ENCODE results near the gene PGM5. TPM values are rescaled to one million over a fixed set of nuclear protein-coding genes. Genes with fewer than 3 reads are reported as not detected.

PGM5 gene
- total RNA-seq, 1 donor from 2014 or later, result 102 TPM

DNA sequence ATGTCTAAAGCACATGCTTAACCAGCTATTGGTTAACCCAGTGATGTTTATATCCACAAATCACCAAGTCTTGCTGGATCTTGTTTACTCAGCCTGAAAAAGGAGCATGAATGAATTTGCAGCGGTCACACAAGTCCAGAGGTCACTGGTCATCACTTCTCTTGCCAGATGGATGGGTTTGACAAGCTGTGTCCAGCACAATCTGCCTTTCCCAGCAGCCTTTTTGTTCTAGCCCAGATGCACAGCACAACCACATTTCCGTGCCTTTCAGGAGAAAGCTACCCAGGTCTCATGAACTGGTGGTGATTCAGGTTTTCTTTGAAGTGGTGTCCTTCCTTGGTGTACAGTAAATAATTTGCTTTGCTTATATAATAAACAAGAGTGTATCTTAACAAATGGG is 152.1 kb downstream of the PGM5 start:
- H3K27ac ChIP-seq, result peak overlapping the region; percentile 39
- H3K9me3 ChIP-seq, result no peaks in the 10 kb centered on the region
- no peak for TF ChIP-seq POLR2AphosphoS5 (IDR thresholded peaks at IDR 0.05; ENCODE audit: insufficient read depth in 1 of 2, low read depth in 1 of 2)
- TF ChIP-seq, protein P1, sequence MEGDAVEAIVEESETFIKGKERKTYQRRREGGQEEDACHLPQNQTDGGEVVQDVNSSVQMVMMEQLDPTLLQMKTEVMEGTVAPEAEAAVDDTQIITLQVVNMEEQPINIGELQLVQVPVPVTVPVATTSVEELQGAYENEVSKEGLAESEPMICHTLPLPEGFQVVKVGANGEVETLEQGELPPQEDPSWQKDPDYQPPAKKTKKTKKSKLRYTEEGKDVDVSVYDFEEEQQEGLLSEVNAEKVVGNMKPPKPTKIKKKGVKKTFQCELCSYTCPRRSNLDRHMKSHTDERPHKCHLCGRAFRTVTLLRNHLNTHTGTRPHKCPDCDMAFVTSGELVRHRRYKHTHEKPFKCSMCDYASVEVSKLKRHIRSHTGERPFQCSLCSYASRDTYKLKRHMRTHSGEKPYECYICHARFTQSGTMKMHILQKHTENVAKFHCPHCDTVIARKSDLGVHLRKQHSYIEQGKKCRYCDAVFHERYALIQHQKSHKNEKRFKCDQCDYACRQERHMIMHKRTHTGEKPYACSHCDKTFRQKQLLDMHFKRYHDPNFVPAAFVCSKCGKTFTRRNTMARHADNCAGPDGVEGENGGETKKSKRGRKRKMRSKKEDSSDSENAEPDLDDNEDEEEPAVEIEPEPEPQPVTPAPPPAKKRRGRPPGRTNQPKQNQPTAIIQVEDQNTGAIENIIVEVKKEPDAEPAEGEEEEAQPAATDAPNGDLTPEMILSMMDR (IDR thresholded peaks at IDR 0.05), result no peak
- TF ChIP-seq POLR2A (IDR thresholded peaks at IDR 0.05), result no peak
- H3K4me3 ChIP-seq, result no peak overlapping the region
- intact Hi-C loops (cut with DNase I), result no loop called here
- DNase-seq (ENCODE audit: extremely low spot score in 2 of 2), result no peak
- no peaks in the 10 kb centered on the region for H3K27me3 ChIP-seq
- H3K4me1 ChIP-seq, result peaks cover 8% of the 10 kb centered on the region
- H3K36me3 ChIP-seq, result no peaks in the 10 kb centered on the region

DNA sequence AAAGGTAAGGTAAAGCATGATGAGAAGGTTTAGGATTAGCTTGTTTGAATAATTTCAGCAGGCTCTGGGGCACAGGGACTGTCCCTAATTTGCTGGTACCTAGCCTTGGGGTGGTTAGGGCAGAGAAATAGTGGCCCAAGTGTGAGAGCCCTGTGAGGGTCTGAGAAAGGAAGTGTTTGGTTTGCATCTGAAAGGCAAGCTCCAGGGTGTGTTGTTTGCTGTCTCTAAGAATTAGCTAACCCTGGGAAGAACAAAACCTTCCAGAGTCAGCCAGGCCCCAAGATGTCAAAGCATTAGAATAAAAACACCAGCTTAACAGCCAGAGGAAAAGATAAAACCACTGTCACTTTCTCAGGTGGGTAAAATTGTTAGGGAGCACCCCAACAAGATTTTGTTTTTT is 153.3 kb downstream of the PGM5 start:
- intact Hi-C loops (cut with DNase I), result no loop called here
- DNase-seq (ENCODE audit: extremely low spot score in 2 of 2), result no peak
- Histone ChIP-seq H3K27me3 (no peaks in the 10 kb centered on the region), H3K9me3 (no peaks in the 10 kb centered on the region), H3K4me1 (peaks cover 8% of the 10 kb centered on the region), H3K27ac (no peak overlapping the region), H3K4me3 (no peak overlapping the region), H3K36me3 (no peaks in the 10 kb centered on the region)
- TF ChIP-seq POLR2A (IDR thresholded peaks at IDR 0.05) (no peak), POLR2AphosphoS5 (IDR thresholded peaks at IDR 0.05; ENCODE audit: insufficient read depth in 1 of 2, low read depth in 1 of 2) (no peak)
- TF ChIP-seq, protein P1 (IDR thresholded peaks at IDR 0.05), result no peak

DNA sequence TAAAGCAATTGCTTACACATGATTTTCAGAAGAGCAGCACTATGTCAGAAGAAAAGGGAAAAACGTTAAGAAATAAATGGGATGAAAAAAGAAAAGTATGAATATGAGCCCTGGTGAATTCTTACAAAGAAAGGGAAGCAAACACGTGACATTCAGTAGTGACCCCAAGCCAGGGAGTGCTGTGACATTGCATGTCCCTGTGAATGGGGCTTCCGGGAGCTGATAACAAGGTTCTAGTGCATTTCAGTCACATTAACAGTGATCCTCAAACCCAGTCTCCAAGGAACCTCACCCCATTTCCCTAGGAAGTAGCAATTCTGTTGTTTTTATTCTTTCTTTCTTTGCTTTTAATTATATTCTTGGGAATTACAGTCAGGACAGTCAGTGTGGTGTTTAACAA is 157.0 kb downstream of the PGM5 start:
- TF ChIP-seq, protein P1 (IDR thresholded peaks at IDR 0.05), result no peak
- TF ChIP-seq POLR2A (IDR thresholded peaks at IDR 0.05) (no peak), POLR2AphosphoS5 (IDR thresholded peaks at IDR 0.05; ENCODE audit: insufficient read depth in 1 of 2, low read depth in 1 of 2) (no peak)
- intact Hi-C loops (cut with DNase I), result no loop called here
- Histone ChIP-seq H3K9me3 (no peaks in the 10 kb centered on the region), H3K36me3 (no peaks in the 10 kb centered on the region), H3K4me1 (peaks cover 5% of the 10 kb centered on the region), H3K4me3 (no peak overlapping the region), H3K27me3 (no peaks in the 10 kb centered on the region), H3K27ac (no peak overlapping the region)
- DNase-seq (ENCODE audit: extremely low spot score in 2 of 2), result no peak

DNA sequence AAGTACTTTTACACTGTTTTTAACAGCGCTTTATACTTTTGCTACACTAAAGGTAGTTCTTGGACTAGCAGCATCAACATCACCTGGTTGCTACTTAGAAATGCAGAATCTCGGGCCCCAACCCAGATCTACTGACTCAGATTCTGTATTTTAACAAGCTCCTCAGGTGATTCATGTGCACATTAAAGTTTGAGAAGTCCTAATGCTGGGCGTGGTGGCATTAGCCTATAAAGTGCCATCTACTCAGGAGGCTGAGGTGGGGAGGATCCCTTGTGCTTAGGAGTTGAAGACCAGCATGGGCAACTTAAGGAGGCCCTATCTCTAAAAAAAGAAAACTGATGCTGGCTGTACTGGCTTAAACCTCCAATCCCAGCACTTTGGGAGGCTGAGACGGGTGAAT is 157.6 kb downstream of the PGM5 start:
- Histone ChIP-seq H3K36me3 (no peaks in the 10 kb centered on the region), H3K4me1 (peaks cover 5% of the 10 kb centered on the region), H3K9me3 (no peaks in the 10 kb centered on the region), H3K27me3 (no peaks in the 10 kb centered on the region), H3K27ac (no peak overlapping the region), H3K4me3 (no peak overlapping the region)
- DNase-seq (ENCODE audit: extremely low spot score in 2 of 2), result no peak
- peak in 1 of 2 donors; percentile 39 for TF ChIP-seq POLR2AphosphoS5 (IDR thresholded peaks at IDR 0.05; ENCODE audit: insufficient read depth in 1 of 2, low read depth in 1 of 2)
- no peak for TF ChIP-seq POLR2A (IDR thresholded peaks at IDR 0.05)
- intact Hi-C loops (cut with DNase I), result no loop called here

DNA sequence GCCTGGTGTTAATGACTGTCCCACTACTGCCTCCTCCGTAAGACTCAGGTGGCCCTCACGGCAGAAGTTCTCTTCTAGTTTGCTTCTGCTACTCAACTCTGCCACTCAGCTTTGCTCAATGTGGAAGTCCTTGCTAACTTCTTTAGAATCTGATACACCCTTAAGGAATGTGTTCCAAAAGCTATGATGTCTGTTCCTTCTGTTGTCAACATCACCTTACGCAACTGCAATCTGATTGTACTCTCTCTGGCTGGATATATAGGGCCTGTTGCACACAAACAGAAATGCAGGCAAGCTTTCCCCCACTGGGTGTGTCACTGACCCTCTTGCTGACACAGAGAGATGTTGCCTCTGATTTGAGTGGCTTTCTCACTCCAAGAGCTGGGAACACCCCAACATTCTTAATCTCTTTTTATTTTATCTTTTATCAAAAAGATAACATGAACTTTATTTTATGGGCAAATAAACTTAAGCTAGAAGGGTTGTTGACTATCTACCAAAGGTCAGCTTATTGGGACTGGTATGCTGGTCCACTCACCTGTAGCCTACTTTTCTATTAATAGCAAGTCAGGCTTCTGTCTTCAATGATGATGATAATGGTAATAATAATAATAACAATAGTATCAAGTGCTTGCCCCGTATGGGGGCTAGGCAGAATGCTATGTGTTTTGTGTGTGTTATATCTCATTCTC is 159.1 kb downstream of the PGM5 start:
- no peaks in the 10 kb centered on the region for H3K9me3 ChIP-seq
- no peak overlapping the region for H3K4me3 ChIP-seq
- peak overlapping the region; percentile 21 for H3K27ac ChIP-seq
- no peaks in the 10 kb centered on the region for H3K36me3 ChIP-seq
- H3K27me3 ChIP-seq, result no peaks in the 10 kb centered on the region
- TF ChIP-seq, protein P1 (IDR thresholded peaks at IDR 0.05), result no peak
- peak in 1 of 2 donors; percentile 80 for TF ChIP-seq POLR2AphosphoS5 (IDR thresholded peaks at IDR 0.05; ENCODE audit: insufficient read depth in 1 of 2, low read depth in 1 of 2)
- DNase-seq (ENCODE audit: extremely low spot score in 2 of 2), result no peak
- intact Hi-C loops (cut with DNase I), result no loop called here
- H3K4me1 ChIP-seq, result peaks cover 5% of the 10 kb centered on the region
